ENCODE data around the gene LRIG2.
"Not testable (repeated sequence)": the region's sequence is repeated elsewhere in the genome, so short reads cannot be mapped to it uniquely, and the experiment has no call there.

The LRIG2 gene

GRCh38 chr1:113150494-113150893 is 77.5 kb downstream of the LRIG2 start:
- H3K4me3 Mint-ChIP-seq, result not testable (repeated sequence)
- peaks cover 16% of the 10 kb centered on the region for H3K4me1 Mint-ChIP-seq (ENCODE audit: low read depth)

GRCh38 chr1:113153116-113153803 is 80.3 kb downstream of the LRIG2 start:
- Mint-ChIP-seq H3K4me3 (no peak overlapping the region), H3K4me1 (ENCODE audit: low read depth) (no peaks in the 10 kb centered on the region), H3K27me3 (peaks cover 4% of the 10 kb centered on the region), H3K27ac (no peak overlapping the region), H3K9me3 (ENCODE audit: low read depth) (peaks cover 10% of the 10 kb centered on the region), H3K36me3 (peaks cover 8% of the 10 kb centered on the region)

More at GRCh38 chr1:113150494-113150893, 77.5 kb downstream of the LRIG2 start:
- H3K27me3 Mint-ChIP-seq; H3K9me3 Mint-ChIP-seq (ENCODE audit: low read depth); H3K36me3 Mint-ChIP-seq; H3K27ac Mint-ChIP-seq: not testable (repeated sequence)

GRCh38 chr1:113156368-113156767 is 83.4 kb downstream of the LRIG2 start:
- peaks cover 4% of the 10 kb centered on the region for H3K27me3 Mint-ChIP-seq
- peaks cover 11% of the 10 kb centered on the region for H3K36me3 Mint-ChIP-seq
- no peak overlapping the region for H3K27ac Mint-ChIP-seq
- H3K4me3 Mint-ChIP-seq, result no peak overlapping the region
- no peaks in the 10 kb centered on the region for H3K4me1 Mint-ChIP-seq (ENCODE audit: low read depth)
- H3K9me3 Mint-ChIP-seq (ENCODE audit: low read depth), result peaks cover 10% of the 10 kb centered on the region

GRCh38 chr1:113158743-113159142 is 85.7 kb downstream of the LRIG2 start:
- not testable (repeated sequence) for H3K27me3 Mint-ChIP-seq; H3K9me3 Mint-ChIP-seq (ENCODE audit: low read depth); H3K4me1 Mint-ChIP-seq (ENCODE audit: low read depth); H3K27ac Mint-ChIP-seq; H3K4me3 Mint-ChIP-seq
- peaks cover 11% of the 10 kb centered on the region for H3K36me3 Mint-ChIP-seq

GRCh38 chr1:113166473-113166872 is 93.5 kb downstream of the LRIG2 start:
- H3K9me3 Mint-ChIP-seq (ENCODE audit: low read depth), result no peaks in the 10 kb centered on the region
- no peak overlapping the region for H3K27ac Mint-ChIP-seq
- H3K4me1 Mint-ChIP-seq (ENCODE audit: low read depth), result no peaks in the 10 kb centered on the region
- no peak overlapping the region for H3K4me3 Mint-ChIP-seq
- H3K27me3 Mint-ChIP-seq, result peaks cover 10% of the 10 kb centered on the region
- peaks cover 4% of the 10 kb centered on the region for H3K36me3 Mint-ChIP-seq

GRCh38 chr1:113168946-113169345 is 95.9 kb downstream of the LRIG2 start:
- H3K27ac Mint-ChIP-seq, result no peak overlapping the region
- H3K9me3 Mint-ChIP-seq (ENCODE audit: low read depth), result peaks cover 11% of the 10 kb centered on the region
- H3K4me3 Mint-ChIP-seq, result no peak overlapping the region
- no peaks in the 10 kb centered on the region for H3K4me1 Mint-ChIP-seq (ENCODE audit: low read depth)
- peaks cover 8% of the 10 kb centered on the region for H3K27me3 Mint-ChIP-seq
- H3K36me3 Mint-ChIP-seq, result peaks cover 7% of the 10 kb centered on the region

GRCh38 chr1:113169591-113169990 is 96.6 kb downstream of the LRIG2 start:
- Mint-ChIP-seq H3K27me3 (peaks cover 8% of the 10 kb centered on the region), H3K36me3 (peaks cover 7% of the 10 kb centered on the region), H3K27ac (no peak overlapping the region), H3K4me3 (no peak overlapping the region), H3K9me3 (ENCODE audit: low read depth) (peaks cover 11% of the 10 kb centered on the region), H3K4me1 (ENCODE audit: low read depth) (no peaks in the 10 kb centered on the region)

- H3K27ac Mint-ChIP-seq, result no peak overlapping the region
- H3K4me3 Mint-ChIP-seq, result no peak overlapping the region
- H3K27me3 Mint-ChIP-seq, result peaks cover 7% of the 10 kb centered on the region
- H3K4me1 Mint-ChIP-seq (ENCODE audit: low read depth), result no peaks in the 10 kb centered on the region
- H3K36me3 Mint-ChIP-seq, result peaks cover 3% of the 10 kb centered on the region
- peaks cover 11% of the 10 kb centered on the region for H3K9me3 Mint-ChIP-seq (ENCODE audit: low read depth)
Measured at GRCh38 chr1:113170519-113170918, 97.5 kb downstream of the LRIG2 start.

- Mint-ChIP-seq H3K4me3 (no peak overlapping the region), H3K27me3 (peaks cover 12% of the 10 kb centered on the region), H3K9me3 (ENCODE audit: low read depth) (peaks cover 4% of the 10 kb centered on the region), H3K27ac (no peak overlapping the region), H3K36me3 (no peaks in the 10 kb centered on the region), H3K4me1 (ENCODE audit: low read depth) (no peaks in the 10 kb centered on the region)
Measured at GRCh38 chr1:113178106-113178505, 105.1 kb downstream of the LRIG2 start.

GRCh38 chr1:113178522-113178921 is 105.5 kb downstream of the LRIG2 start:
- Mint-ChIP-seq H3K4me3 (no peak overlapping the region), H3K36me3 (no peaks in the 10 kb centered on the region), H3K4me1 (ENCODE audit: low read depth) (no peaks in the 10 kb centered on the region), H3K9me3 (ENCODE audit: low read depth) (peaks cover 4% of the 10 kb centered on the region), H3K27ac (no peak overlapping the region), H3K27me3 (peaks cover 12% of the 10 kb centered on the region)
